Measurements from ENCODE around the gene DGKE.

The DGKE gene

GRCh38 chr17:56815711-56816110 lies 18.2 kb upstream of the DGKE start:
- DNase-seq (ENCODE audit: low read depth) = no peak

GRCh38 chr17:56817066-56817465 lies 16.9 kb upstream of the DGKE start:
- DNase-seq (ENCODE audit: low read depth) = no peak

- no peak for DNase-seq (ENCODE audit: low read depth)
Measured at GRCh38 chr17:56819030-56819429, 14.9 kb upstream of the DGKE start.

- DNase-seq (ENCODE audit: low read depth) = peak; percentile 43
Measured at GRCh38 chr17:56819431-56820145, 14.4 kb upstream of the DGKE start.

- no peak for DNase-seq (ENCODE audit: low read depth)
Measured at GRCh38 chr17:56820207-56820606, 13.7 kb upstream of the DGKE start.

- no peak for DNase-seq (ENCODE audit: low read depth)
Measured at GRCh38 chr17:56821847-56822534, 12.0 kb upstream of the DGKE start.

GRCh38 chr17:56822725-56823124 lies 11.2 kb upstream of the DGKE start:
- no peak for DNase-seq (ENCODE audit: low read depth)

- DNase-seq (ENCODE audit: low read depth) = no peak
Measured at GRCh38 chr17:56823848-56824247, 10.1 kb upstream of the DGKE start.

GRCh38 chr17:56824503-56824902 lies 9.4 kb upstream of the DGKE start:
- no peak for DNase-seq (ENCODE audit: low read depth)

- no peak for DNase-seq (ENCODE audit: low read depth)
Measured at GRCh38 chr17:56826611-56827414, 7.1 kb upstream of the DGKE start.

- DNase-seq (ENCODE audit: low read depth) = no peak
Measured at GRCh38 chr17:56830726-56831368, 3.1 kb upstream of the DGKE start.

GRCh38 chr17:56831369-56832095 lies 2.4 kb upstream of the DGKE start:
- DNase-seq (ENCODE audit: low read depth) = no peak

GRCh38 chr17:56832446-56832845 lies 1.5 kb upstream of the DGKE start:
- DNase-seq (ENCODE audit: low read depth) = no peak

- DNase-seq (ENCODE audit: low read depth) = peak; percentile 50
Measured at GRCh38 chr17:56833057-56833808, 718 bp upstream of the DGKE start.

- peak; percentile 64 for DNase-seq (ENCODE audit: low read depth)
Measured at GRCh38 chr17:56834380-56835263, 671 bp downstream of the DGKE start.

GRCh38 chr17:56835264-56835585 lies 1.3 kb downstream of the DGKE start:
- no peak for DNase-seq (ENCODE audit: low read depth)

GRCh38 chr17:56838687-56839086 lies 4.7 kb downstream of the DGKE start:
- no peak for DNase-seq (ENCODE audit: low read depth)

- DNase-seq (ENCODE audit: low read depth) = no peak
Measured at GRCh38 chr17:56842577-56842976, 8.6 kb downstream of the DGKE start.

- DNase-seq (ENCODE audit: low read depth) = no peak
Measured at GRCh38 chr17:56845934-56846333, 12.0 kb downstream of the DGKE start.

- DNase-seq (ENCODE audit: low read depth) = no peak
Measured at GRCh38 chr17:56847106-56847505, 13.2 kb downstream of the DGKE start.
